Measurements from ENCODE around the gene DLGAP1. TPM values are rescaled to one million over a fixed set of nuclear protein-coding genes. Genes with fewer than 3 reads are reported as not detected.

The DLGAP1 gene
- total RNA-seq, 1 donor from 2014 or later = 13.6 TPM

DNA sequence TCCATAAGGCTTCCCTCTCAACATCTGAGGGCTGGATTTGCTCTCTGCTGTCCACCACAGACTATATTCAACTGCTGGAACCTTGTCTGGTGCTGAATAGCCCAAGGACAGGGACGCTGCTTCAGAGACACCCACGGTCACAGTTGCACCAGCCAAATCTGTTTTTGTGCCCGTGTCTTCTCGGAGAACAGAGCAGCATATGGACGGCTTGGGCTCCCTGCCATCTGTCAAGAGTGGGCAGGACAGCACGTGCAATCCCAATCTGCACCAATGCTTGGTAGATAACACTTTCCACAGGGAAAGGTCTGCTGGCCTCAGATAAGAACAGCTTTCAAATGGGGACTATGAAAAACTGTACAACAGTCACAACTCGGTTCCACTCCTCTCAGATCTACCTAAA is 539.0 kb downstream of the DLGAP1 start:
- peak; percentile 31 for DNase-seq
- Mint-ChIP-seq H3K4me1 (ENCODE audit: low read depth, unreplicated experiment) (peaks cover 13% of the 10 kb centered on the region), H3K36me3 (ENCODE audit: unreplicated experiment) (no peaks in the 10 kb centered on the region), H3K4me3 (ENCODE audit: unreplicated experiment) (peak overlapping the region; percentile 35), H3K27me3 (ENCODE audit: unreplicated experiment) (peaks cover 2% of the 10 kb centered on the region), H3K27ac (ENCODE audit: unreplicated experiment) (peak overlapping the region; percentile 80), H3K9me3 (ENCODE audit: unreplicated experiment) (no peaks in the 10 kb centered on the region)
- TF ChIP-seq, protein P1, sequence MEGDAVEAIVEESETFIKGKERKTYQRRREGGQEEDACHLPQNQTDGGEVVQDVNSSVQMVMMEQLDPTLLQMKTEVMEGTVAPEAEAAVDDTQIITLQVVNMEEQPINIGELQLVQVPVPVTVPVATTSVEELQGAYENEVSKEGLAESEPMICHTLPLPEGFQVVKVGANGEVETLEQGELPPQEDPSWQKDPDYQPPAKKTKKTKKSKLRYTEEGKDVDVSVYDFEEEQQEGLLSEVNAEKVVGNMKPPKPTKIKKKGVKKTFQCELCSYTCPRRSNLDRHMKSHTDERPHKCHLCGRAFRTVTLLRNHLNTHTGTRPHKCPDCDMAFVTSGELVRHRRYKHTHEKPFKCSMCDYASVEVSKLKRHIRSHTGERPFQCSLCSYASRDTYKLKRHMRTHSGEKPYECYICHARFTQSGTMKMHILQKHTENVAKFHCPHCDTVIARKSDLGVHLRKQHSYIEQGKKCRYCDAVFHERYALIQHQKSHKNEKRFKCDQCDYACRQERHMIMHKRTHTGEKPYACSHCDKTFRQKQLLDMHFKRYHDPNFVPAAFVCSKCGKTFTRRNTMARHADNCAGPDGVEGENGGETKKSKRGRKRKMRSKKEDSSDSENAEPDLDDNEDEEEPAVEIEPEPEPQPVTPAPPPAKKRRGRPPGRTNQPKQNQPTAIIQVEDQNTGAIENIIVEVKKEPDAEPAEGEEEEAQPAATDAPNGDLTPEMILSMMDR (IDR thresholded peaks at IDR 0.05; ENCODE audit: partially characterized antibody, unreplicated experiment) = no peak

DNA sequence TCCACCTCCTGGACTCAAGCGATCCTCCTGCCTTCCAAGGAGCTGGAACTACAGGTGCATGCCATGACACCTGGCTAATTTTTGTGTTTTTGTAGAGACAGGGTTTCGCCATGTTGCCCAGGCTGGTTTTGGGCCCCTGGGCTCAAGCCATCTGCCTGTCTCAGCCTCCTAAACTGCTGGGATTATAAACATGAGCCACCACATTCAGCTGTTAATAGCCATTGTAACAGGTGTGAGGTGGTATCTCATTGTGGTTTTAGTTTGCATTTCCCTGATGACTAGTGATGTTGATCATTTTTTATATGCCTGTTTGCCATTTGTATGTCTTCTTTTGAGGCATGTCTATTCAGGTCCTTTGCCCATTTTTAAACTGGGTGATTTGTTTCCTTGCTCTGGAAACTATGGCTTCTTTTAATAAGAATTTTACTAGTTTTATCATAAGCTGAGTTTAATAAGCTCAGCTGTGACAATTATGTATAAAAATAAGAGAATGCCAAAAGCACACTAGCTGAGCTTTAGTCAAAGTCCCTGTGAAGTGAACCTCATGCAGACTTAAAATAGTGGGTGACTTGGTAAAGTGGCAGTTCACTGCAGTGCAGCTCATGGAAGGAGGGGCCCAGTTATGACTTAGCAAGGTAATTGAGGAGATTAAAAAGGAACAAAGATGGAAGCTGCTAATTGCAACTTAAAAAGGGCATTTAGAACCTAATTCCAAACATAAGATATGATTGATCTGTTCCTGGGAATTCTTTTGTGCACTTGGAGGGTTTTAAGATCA is 540.1 kb downstream of the DLGAP1 start:
- no peaks in the 10 kb centered on the region for H3K36me3 Mint-ChIP-seq (ENCODE audit: unreplicated experiment)
- TF ChIP-seq, protein P1 (IDR thresholded peaks at IDR 0.05; ENCODE audit: partially characterized antibody, unreplicated experiment) = no peak

DNA sequence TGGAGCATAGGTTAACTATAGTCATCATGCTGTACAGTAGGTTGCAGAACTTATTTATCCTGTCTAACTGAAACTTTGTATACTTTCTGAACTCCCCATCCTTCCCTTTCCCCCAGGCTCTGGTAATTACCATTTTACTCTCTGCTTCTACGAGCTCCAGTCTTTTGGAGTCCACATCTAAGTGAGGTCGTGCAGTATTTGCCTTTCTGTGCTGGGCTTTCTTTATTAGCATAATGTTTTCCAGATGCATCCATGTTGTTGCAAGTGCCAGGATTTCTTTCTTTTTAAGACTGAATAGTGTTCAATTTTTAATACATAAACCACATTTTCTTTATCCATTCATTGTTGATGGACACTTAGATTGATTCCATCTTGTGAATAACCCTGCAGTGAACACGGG is 541.0 kb downstream of the DLGAP1 start:
- Mint-ChIP-seq H3K4me3 (ENCODE audit: unreplicated experiment) (no peak overlapping the region), H3K27me3 (ENCODE audit: unreplicated experiment) (peaks cover 2% of the 10 kb centered on the region), H3K36me3 (ENCODE audit: unreplicated experiment) (no peaks in the 10 kb centered on the region), H3K9me3 (ENCODE audit: unreplicated experiment) (no peaks in the 10 kb centered on the region), H3K4me1 (ENCODE audit: low read depth, unreplicated experiment) (peaks cover 13% of the 10 kb centered on the region), H3K27ac (ENCODE audit: unreplicated experiment) (no peak overlapping the region)
- TF ChIP-seq, protein P1 (IDR thresholded peaks at IDR 0.05; ENCODE audit: partially characterized antibody, unreplicated experiment) = no peak
- no peak for DNase-seq

More for the DNA sequence above, 540.1 kb downstream of the DLGAP1 start:
- no peak for DNase-seq
- H3K27ac Mint-ChIP-seq (ENCODE audit: unreplicated experiment) = no peak overlapping the region
- H3K27me3 Mint-ChIP-seq (ENCODE audit: unreplicated experiment) = peaks cover 2% of the 10 kb centered on the region
- H3K4me1 Mint-ChIP-seq (ENCODE audit: low read depth, unreplicated experiment) = peaks cover 13% of the 10 kb centered on the region
- H3K4me3 Mint-ChIP-seq (ENCODE audit: unreplicated experiment) = no peak overlapping the region
- H3K9me3 Mint-ChIP-seq (ENCODE audit: unreplicated experiment) = no peaks in the 10 kb centered on the region

DNA sequence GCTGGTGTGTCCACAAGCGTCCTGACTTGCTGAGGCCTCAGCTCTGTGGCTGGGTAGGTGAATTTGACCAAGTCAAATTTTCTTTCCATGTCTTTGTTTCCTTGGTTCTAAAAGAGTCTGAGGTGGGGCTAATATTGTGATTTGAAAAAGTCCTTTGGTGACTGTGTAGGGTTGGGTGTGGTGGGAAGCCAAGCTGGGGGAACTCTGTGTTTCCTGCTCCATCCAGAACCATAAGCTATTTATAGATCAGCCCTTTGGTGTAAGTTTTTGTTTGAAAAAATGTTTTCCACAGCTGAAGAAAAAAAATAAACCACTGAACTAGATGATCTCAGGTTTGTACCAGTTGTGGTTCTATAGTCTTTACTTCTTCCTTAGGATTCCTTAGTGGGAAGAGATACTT is 542.4 kb downstream of the DLGAP1 start:
- H3K4me3 Mint-ChIP-seq (ENCODE audit: unreplicated experiment) = no peak overlapping the region
- peaks cover 13% of the 10 kb centered on the region for H3K4me1 Mint-ChIP-seq (ENCODE audit: low read depth, unreplicated experiment)
- H3K27ac Mint-ChIP-seq (ENCODE audit: unreplicated experiment) = no peak overlapping the region

DNA sequence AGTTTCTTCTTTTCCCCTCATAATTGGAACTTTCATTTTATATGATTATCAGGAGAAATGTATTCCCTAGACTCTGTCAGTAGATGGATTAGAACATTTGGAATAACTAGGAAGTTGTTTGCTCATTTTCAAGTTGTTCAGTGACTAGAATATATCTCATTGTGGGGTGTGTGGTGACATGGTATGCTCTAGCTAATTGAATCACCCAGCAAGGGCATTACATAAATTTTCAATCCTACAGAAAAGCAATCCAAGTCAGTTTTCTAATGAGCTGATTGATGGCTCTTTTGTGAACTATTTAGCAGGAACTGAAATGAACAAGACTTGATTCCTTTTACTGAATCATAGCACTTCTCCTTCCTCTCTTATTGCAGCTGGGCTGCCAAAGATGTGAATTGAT is 543.7 kb downstream of the DLGAP1 start:
- no peaks in the 10 kb centered on the region for H3K9me3 Mint-ChIP-seq (ENCODE audit: unreplicated experiment)
- TF ChIP-seq, protein P1 (IDR thresholded peaks at IDR 0.05; ENCODE audit: partially characterized antibody, unreplicated experiment) = no peak
- H3K27ac Mint-ChIP-seq (ENCODE audit: unreplicated experiment) = no peak overlapping the region
- H3K4me3 Mint-ChIP-seq (ENCODE audit: unreplicated experiment) = no peak overlapping the region
- DNase-seq = no peak
- peaks cover 2% of the 10 kb centered on the region for H3K27me3 Mint-ChIP-seq (ENCODE audit: unreplicated experiment)
- no peaks in the 10 kb centered on the region for H3K36me3 Mint-ChIP-seq (ENCODE audit: unreplicated experiment)
- H3K4me1 Mint-ChIP-seq (ENCODE audit: low read depth, unreplicated experiment) = peaks cover 11% of the 10 kb centered on the region

More for the DNA sequence above, 542.4 kb downstream of the DLGAP1 start:
- H3K36me3 Mint-ChIP-seq (ENCODE audit: unreplicated experiment) = no peaks in the 10 kb centered on the region
- no peaks in the 10 kb centered on the region for H3K9me3 Mint-ChIP-seq (ENCODE audit: unreplicated experiment)
- no peak for DNase-seq
- H3K27me3 Mint-ChIP-seq (ENCODE audit: unreplicated experiment) = peaks cover 2% of the 10 kb centered on the region
- TF ChIP-seq, protein P1 (IDR thresholded peaks at IDR 0.05; ENCODE audit: partially characterized antibody, unreplicated experiment) = no peak
